Sigmoid colon (tissue), 3 donors: ENCODE data around the gene PERCC1.

ENCODE experiments used
- POLR2A ChIP-seq, 2 donors: fragments of 450-650 bp; IDR thresholded peaks; one replicate each; pipeline ENCODE4 v1.6.1; 2016; ENCODE audit warnings: antibody characterized with exemption in 2 of 2, mild to moderate bottlenecking in 2 of 2, moderate library complexity in 2 of 2
- TF ChIP-seq, protein P1 (sequence below), 4 experiments: fragments of 450-650 bp in 3 of 4; fragments of 200-600 bp in 1 of 4; IDR thresholded peaks; one replicate each; pipeline ENCODE4 v1.5.1; 2016 to 2019; ENCODE audit warnings: antibody characterized with exemption in 4 of 4, mild to moderate bottlenecking in 3 of 4, moderate library complexity in 2 of 4

DNA sequence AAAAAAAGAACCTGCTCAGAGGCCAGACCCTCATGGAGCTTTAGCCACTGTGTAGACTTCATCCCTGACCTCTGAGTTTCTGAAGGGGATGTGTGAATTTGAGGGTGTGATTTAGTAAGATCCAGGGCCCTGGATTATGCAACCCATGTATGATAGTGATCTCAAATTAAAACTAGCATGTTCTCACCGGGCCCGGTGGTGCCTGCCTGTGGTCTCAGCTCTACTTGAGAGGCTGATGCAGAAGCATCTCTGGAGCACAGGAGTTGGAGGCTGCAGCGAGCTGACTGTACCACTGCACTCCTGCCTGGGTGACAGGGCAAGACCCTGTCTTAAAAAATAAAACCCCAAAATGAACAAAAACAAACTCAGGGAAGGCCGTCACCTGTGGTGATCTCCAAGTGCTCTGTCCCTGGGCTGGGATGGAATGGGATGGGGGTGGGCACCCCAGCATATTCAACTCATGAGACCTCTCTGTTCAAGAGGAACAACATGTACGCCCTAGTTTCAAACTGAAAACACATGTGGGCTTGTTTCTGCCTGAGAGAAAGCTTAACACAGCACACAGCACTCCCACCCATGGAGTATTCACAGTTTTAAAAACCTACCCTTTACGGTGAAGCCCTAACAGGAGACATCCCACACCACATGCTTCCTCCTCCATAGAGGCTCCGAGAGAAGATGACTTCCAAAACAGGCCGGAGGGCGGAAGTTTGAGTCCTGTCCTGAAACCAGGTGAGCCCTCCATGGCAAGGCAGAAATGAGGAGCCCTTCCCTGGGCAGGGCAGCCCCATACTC, 49.1 kb upstream of the PERCC1 start:
- no peak for TF ChIP-seq POLR2A (IDR thresholded peaks at IDR 0.05)
- TF ChIP-seq, protein P1, sequence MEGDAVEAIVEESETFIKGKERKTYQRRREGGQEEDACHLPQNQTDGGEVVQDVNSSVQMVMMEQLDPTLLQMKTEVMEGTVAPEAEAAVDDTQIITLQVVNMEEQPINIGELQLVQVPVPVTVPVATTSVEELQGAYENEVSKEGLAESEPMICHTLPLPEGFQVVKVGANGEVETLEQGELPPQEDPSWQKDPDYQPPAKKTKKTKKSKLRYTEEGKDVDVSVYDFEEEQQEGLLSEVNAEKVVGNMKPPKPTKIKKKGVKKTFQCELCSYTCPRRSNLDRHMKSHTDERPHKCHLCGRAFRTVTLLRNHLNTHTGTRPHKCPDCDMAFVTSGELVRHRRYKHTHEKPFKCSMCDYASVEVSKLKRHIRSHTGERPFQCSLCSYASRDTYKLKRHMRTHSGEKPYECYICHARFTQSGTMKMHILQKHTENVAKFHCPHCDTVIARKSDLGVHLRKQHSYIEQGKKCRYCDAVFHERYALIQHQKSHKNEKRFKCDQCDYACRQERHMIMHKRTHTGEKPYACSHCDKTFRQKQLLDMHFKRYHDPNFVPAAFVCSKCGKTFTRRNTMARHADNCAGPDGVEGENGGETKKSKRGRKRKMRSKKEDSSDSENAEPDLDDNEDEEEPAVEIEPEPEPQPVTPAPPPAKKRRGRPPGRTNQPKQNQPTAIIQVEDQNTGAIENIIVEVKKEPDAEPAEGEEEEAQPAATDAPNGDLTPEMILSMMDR (IDR thresholded peaks at IDR 0.05): no peak
